ENCODE data around the gene RBM14. TPM values are rescaled to one million over a fixed set of nuclear protein-coding genes. Genes with fewer than 3 reads are reported as not detected.
"Not testable (repeated sequence)": the region's sequence is repeated elsewhere in the genome, so short reads cannot be mapped to it uniquely, and the experiment has no call there.

RBM14 gene
- total RNA-seq, 1 donor: 22.4 TPM

DNA sequence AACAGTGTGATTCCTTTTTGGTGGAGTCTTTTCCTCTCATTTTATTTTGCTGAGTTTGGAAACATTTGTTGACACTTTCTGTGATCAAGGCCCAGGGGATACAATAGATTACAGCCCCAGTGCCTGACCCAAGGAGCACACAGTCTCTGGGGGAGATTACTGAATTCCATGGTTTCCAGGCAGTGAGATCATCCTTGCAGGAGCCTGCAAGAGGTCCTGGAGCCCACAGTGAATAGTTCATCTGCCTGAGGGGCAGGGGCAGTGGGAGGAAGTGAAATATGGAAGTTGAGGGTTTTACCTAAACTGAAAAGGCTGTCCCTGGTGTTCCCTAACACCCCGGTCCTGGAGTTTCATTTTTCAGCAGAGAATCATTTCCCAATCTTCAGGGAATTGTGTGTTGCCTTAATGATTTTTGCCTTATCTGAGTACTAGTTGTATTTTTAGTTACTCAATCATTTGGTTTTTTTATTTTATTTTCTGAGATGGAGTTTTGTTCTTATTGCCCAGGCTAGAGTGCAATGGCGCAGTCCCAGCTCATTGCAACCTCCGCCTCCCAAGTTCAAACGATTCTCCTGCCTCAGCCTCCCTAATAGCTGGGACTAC is 15.7 kb upstream of the RBM14 start:
- no peaks in the 10 kb centered on the region for H3K27me3 ChIP-seq (ENCODE audit: insufficient read depth, low read length)

DNA sequence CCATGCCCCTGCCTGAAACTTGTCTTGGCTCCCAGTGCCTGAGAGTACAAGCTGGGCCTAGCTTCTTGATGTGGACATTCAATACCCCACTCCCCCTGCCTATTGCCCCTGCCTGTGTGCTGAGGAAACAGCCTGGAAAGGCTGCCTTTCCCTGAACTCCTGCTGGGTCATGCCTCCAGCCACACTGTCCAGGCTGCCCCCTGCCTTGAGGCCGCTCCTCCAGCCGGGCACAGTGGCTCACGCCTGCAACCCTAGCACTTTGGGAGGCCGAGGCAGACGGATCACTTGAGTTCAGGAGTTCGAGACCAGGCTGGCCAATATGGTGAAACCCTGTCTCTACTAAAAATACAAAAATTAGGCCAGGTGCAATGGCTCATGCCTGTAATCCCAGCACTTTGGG is 13.4 kb upstream of the RBM14 start:
- Histone ChIP-seq H3K79me2 (ENCODE audit: insufficient read depth, low read length) (peaks cover 9% of the 10 kb centered on the region), H2AFZ (ENCODE audit: low read length) (no peak overlapping the region), H3K9me3 (ENCODE audit: low read depth, low read length) (no peaks in the 10 kb centered on the region), H3K27ac (ENCODE audit: low read depth, low read length) (peak overlapping the region; percentile 51), H4K20me1 (ENCODE audit: insufficient read depth, low read length) (peaks cover 17% of the 10 kb centered on the region), H3K27me3 (ENCODE audit: insufficient read depth, low read length) (no peaks in the 10 kb centered on the region), H3K4me3 (ENCODE audit: insufficient read depth, low read length) (no peak overlapping the region), H3K4me2 (ENCODE audit: insufficient read depth, low read length) (no peak overlapping the region), H3K36me3 (ENCODE audit: insufficient read depth, low read length) (peaks cover 26% of the 10 kb centered on the region), H3K4me1 (ENCODE audit: insufficient read depth, low read length) (peaks cover 46% of the 10 kb centered on the region)
- TF ChIP-seq CTCF (IDR thresholded peaks at IDR 0.05; ENCODE audit: extremely low read depth, low read depth, low read length): no peak
- no peak for DNase-seq (ENCODE audit: insufficient read length, low spot score, missing footprints)

More for the DNA sequence above, 15.7 kb upstream of the RBM14 start:
- peak; percentile 93 for DNase-seq (ENCODE audit: insufficient read length, low spot score, missing footprints)
- H2AFZ ChIP-seq (ENCODE audit: low read length): no peak overlapping the region
- H3K27ac ChIP-seq (ENCODE audit: low read depth, low read length): peak overlapping the region; percentile 57
- peaks cover 11% of the 10 kb centered on the region for H4K20me1 ChIP-seq (ENCODE audit: insufficient read depth, low read length)
- TF ChIP-seq CTCF (IDR thresholded peaks at IDR 0.05; ENCODE audit: extremely low read depth, low read depth, low read length): no peak
- H3K9me3 ChIP-seq (ENCODE audit: low read depth, low read length): no peaks in the 10 kb centered on the region
- peaks cover 22% of the 10 kb centered on the region for H3K79me2 ChIP-seq (ENCODE audit: insufficient read depth, low read length)
- peaks cover 26% of the 10 kb centered on the region for H3K36me3 ChIP-seq (ENCODE audit: insufficient read depth, low read length)
- H3K4me2 ChIP-seq (ENCODE audit: insufficient read depth, low read length): peak overlapping the region; percentile 21
- H3K4me1 ChIP-seq (ENCODE audit: insufficient read depth, low read length): peaks cover 37% of the 10 kb centered on the region
- peak overlapping the region; percentile 1 for H3K4me3 ChIP-seq (ENCODE audit: insufficient read depth, low read length)

DNA sequence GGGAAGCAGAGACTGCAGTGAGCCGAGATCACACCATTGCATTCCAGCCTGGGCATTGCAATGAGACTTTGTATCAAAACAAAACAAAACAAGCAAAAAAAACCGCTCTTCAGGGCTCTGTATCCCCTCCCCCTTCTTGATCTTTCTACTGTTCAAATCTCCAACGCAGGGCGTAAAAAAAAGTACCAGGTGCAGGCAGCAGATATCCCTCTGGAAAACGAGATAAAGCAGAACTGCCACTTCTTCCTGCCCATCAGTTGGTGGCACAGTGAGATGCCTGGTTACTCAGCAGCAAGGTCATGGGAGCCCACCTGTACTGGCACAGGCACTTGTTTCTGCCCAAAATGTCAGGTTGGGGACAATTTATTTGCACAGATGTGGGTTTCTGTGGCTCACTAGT is 12.3 kb upstream of the RBM14 start:
- no peaks in the 10 kb centered on the region for H3K27me3 ChIP-seq (ENCODE audit: insufficient read depth, low read length)

GRCh38 chr11:66606608-66607007 is 9.8 kb upstream of the RBM14 start:
- not testable (repeated sequence) for H2AFZ ChIP-seq (ENCODE audit: low read length); DNase-seq (ENCODE audit: insufficient read length, low spot score, missing footprints)
- H3K27ac ChIP-seq (ENCODE audit: low read depth, low read length): peak overlapping the region; percentile 70

More for the DNA sequence above, 12.3 kb upstream of the RBM14 start:
- no peak overlapping the region for H3K4me2 ChIP-seq (ENCODE audit: insufficient read depth, low read length)
- H3K4me3 ChIP-seq (ENCODE audit: insufficient read depth, low read length): no peak overlapping the region
- H3K9me3 ChIP-seq (ENCODE audit: low read depth, low read length): no peaks in the 10 kb centered on the region
- H3K27ac ChIP-seq (ENCODE audit: low read depth, low read length): no peak overlapping the region
- H3K79me2 ChIP-seq (ENCODE audit: insufficient read depth, low read length): peaks cover 3% of the 10 kb centered on the region
- H4K20me1 ChIP-seq (ENCODE audit: insufficient read depth, low read length): peaks cover 14% of the 10 kb centered on the region
- DNase-seq (ENCODE audit: insufficient read length, low spot score, missing footprints): peak; percentile 30
- no peak for TF ChIP-seq CTCF (IDR thresholded peaks at IDR 0.05; ENCODE audit: extremely low read depth, low read depth, low read length)
- H3K36me3 ChIP-seq (ENCODE audit: insufficient read depth, low read length): peaks cover 24% of the 10 kb centered on the region
- no peak overlapping the region for H2AFZ ChIP-seq (ENCODE audit: low read length)
- H3K4me1 ChIP-seq (ENCODE audit: insufficient read depth, low read length): peaks cover 48% of the 10 kb centered on the region

More at GRCh38 chr11:66606608-66607007, 9.8 kb upstream of the RBM14 start:
- peak overlapping the region; percentile 29 for H3K4me2 ChIP-seq (ENCODE audit: insufficient read depth, low read length)
- peaks cover 15% of the 10 kb centered on the region for H3K36me3 ChIP-seq (ENCODE audit: insufficient read depth, low read length)
- H3K9me3 ChIP-seq (ENCODE audit: low read depth, low read length); H3K27me3 ChIP-seq (ENCODE audit: insufficient read depth, low read length); H3K4me3 ChIP-seq (ENCODE audit: insufficient read depth, low read length); H3K79me2 ChIP-seq (ENCODE audit: insufficient read depth, low read length): not testable (repeated sequence)
- peaks cover 10% of the 10 kb centered on the region for H4K20me1 ChIP-seq (ENCODE audit: insufficient read depth, low read length)
- H3K4me1 ChIP-seq (ENCODE audit: insufficient read depth, low read length): peaks cover 28% of the 10 kb centered on the region
